HG03460 (cell line): ENCODE measurements around the gene RPL14.

ENCODE experiments used
- ATAC-seq: cut with Tn5 transposase; IDR thresholded peaks from one replicate; pipeline ENCODE4 v1.9.1; 2021; ENCODE audit not compliant: unreplicated experiment

Gene RPL14

GRCh38 chr3:40518067-40518466, 60.9 kb downstream of the RPL14 start:
- no peak for ATAC-seq
